Aorta (tissue), 5 donors: ENCODE results near the gene OGDHL. TPM values are rescaled to one million over a fixed set of nuclear protein-coding genes. Genes with fewer than 3 reads are reported as not detected.

Source experiments
- ATAC-seq: fragments of 200-7000 bp; cut with Tn5 transposase; one replicate; pipeline ENCODE4 v1.9.1; 2022; ENCODE audit warnings: moderate library complexity; ENCODE audit not compliant: low FRiP score
- DNase-seq, 2 donors: peaks; one replicate each; pipeline ENCODE4 v3.0.0-alpha.2; 2020
- H3K27ac ChIP-seq, 2 donors: one replicate each; pipeline ENCODE4 v1.5.1; 2013; ENCODE audit warnings: low read length in 2 of 2, mild to moderate bottlenecking in 2 of 2, moderate library complexity in 2 of 2, control low read depth in 1 of 2, inconsistent platforms in 1 of 2, low read depth in 1 of 2
- H3K27me3 ChIP-seq, 2 donors: one replicate each; pipeline ENCODE4 v1.6.1; 2013; ENCODE audit warnings: control low read depth in 1 of 2, low read length in 1 of 2, mild to moderate bottlenecking in 1 of 2, moderate library complexity in 1 of 2; ENCODE audit not compliant: insufficient read depth in 2 of 2, control insufficient read depth in 1 of 2
- H3K36me3 ChIP-seq, 2 donors: one replicate each; pipeline ENCODE4 v1.6.1; 2013; ENCODE audit warnings: control low read depth in 1 of 2, low read length in 1 of 2, mild to moderate bottlenecking in 1 of 2; ENCODE audit not compliant: insufficient read depth in 2 of 2, control insufficient read depth in 1 of 2
- H3K4me1 ChIP-seq, 2 donors: one replicate each; pipeline ENCODE4 v1.6.1; 2013; ENCODE audit warnings: low read length in 2 of 2, control low read depth in 1 of 2, mild to moderate bottlenecking in 1 of 2, moderate library complexity in 1 of 2; ENCODE audit not compliant: insufficient read depth in 2 of 2, control insufficient read depth in 1 of 2
- H3K4me3 ChIP-seq, 2 donors: one replicate each; pipeline ENCODE4 v1.5.1; 2013; ENCODE audit warnings: low read length in 2 of 2, control low read depth in 1 of 2, mild to moderate bottlenecking in 1 of 2
- H3K9me3 ChIP-seq: one replicate; pipeline ENCODE4 v1.6.1; 2013; ENCODE audit warnings: mild to moderate bottlenecking, low read length; ENCODE audit not compliant: control insufficient read depth
- WGBS, 2 donors: extraction: QIAGEN DNeasy Blood & Tissue Kit; methylation state at CpG; one replicate each; pipeline ENCODE4 v1.1.7; 2013; 5-methylcytosine and 5-hydroxymethylcytosine counted together
- intact Hi-C, 2 donors: fragments of 100-400 bp; cut with DNase I; formaldehyde crosslinking; loops; one replicate each; pipeline versions ENCODE4 v1.14.2 to v1.15.0; 2022
- long read RNA-seq, 2 donors: library from polyadenylated mRNA; unstranded; transcript quantifications; one replicate each; pipeline ENCODE4 v2.0.0, GENCODE V29; 2020 to 2021
- polyA plus RNA-seq, 2 donors: library from polyadenylated mRNA; stranded (reverse); fragments of 200-250 nt; gene quantifications; one replicate each; pipeline ENCODE4 v1.2.3, GENCODE V29; 2013
- total RNA-seq, 2 donors: library from RNA; stranded (reverse); fragmentation: NEBNext Ultra II Directional; extraction: Animal tissue kit (Norgen Biotek cat#: 25700); gene quantifications; one replicate each; pipeline ENCODE4 v1.2.1, GENCODE V29; 2021
- donor health status: healthy with polysubstance abuse.
- donor health status: Bipolar disorder and iron deficiency.
- donor health status: DM: no; HTN: no; CAD: no.
- donor health status: DM: no; HTN: no; CAD: no.
- donor health status: DM: yes; HTN: yes; CAD: no.

Gene OGDHL
- total RNA-seq = not detected
- polyA plus RNA-seq = under 1 TPM in 1 of 2 donors, not detected in 1; 0.13 TPM
- long read RNA-seq, donor 1 = 0 reads
- long read RNA-seq, donor 2 = 0 reads

- peak within 1 kb of the TSS; percentile 13 to 17 for H3K4me3 ChIP-seq
- no peaks in the 10 kb centered on the region for H3K36me3 ChIP-seq
- H3K27ac ChIP-seq = no peak within 1 kb of the TSS
- no peaks in the 10 kb centered on the region for H3K27me3 ChIP-seq
- 1% methylated on average over 58 to 81 of the region's 81 CpGs for WGBS, 2 donors
- intact Hi-C loops = loop anchor here in 1 of 2 donors (10.0 kb wide), 1 partner anchor 157 kb away; no protein-coding TSS in a partner anchor
- no peaks in the 10 kb centered on the region for H3K4me1 ChIP-seq
- DNase-seq = peak in 1 of 2 donors; percentile 63
- H3K9me3 ChIP-seq = no peaks in the 10 kb centered on the region
- ATAC-seq = peak; percentile 47
These were observed at the start of gene OGDHL for GRCh38 chr10:49761789-49762565. TSS of gene OGDHL (minus strand) at chr10:49762323. CDS start at chr10:49758592, 3,731 bp downstream.

GRCh38 chr10:49803988-49804387 is 41.9 kb upstream of the OGDHL start:
- intact Hi-C loops = no loop called here
- ATAC-seq (no peak), DNase-seq (no peak)
- no peak overlapping the region for H3K4me3 ChIP-seq
- no peaks in the 10 kb centered on the region for H3K9me3 ChIP-seq
- no peaks in the 10 kb centered on the region for H3K4me1 ChIP-seq
- no peak overlapping the region for H3K27ac ChIP-seq
- no peaks in the 10 kb centered on the region for H3K27me3 ChIP-seq
- no peaks in the 10 kb centered on the region for H3K36me3 ChIP-seq
- 93 to 95% methylated on average over 2 of the region's 2 CpGs for WGBS, 2 donors

GRCh38 chr10:49798275-49798674 is 36.2 kb upstream of the OGDHL start:
- DNase-seq (no peak), ATAC-seq (no peak)
- no peaks in the 10 kb centered on the region for H3K4me1 ChIP-seq
- no peaks in the 10 kb centered on the region for H3K36me3 ChIP-seq
- H3K27me3 ChIP-seq = no peaks in the 10 kb centered on the region
- peaks cover 1% of the 10 kb centered on the region for H3K9me3 ChIP-seq
- WGBS, 2 donors = 84 to 87% methylated on average over 4 of the region's 4 CpGs
- H3K27ac ChIP-seq = no peak overlapping the region
- H3K4me3 ChIP-seq = no peak overlapping the region
- intact Hi-C loops = no loop called here

- H3K27ac ChIP-seq = no peak overlapping the region
- intact Hi-C loops = no loop called here
- no peaks in the 10 kb centered on the region for H3K27me3 ChIP-seq
- DNase-seq (no peak), ATAC-seq (no peak)
- no peaks in the 10 kb centered on the region for H3K4me1 ChIP-seq
- no peaks in the 10 kb centered on the region for H3K36me3 ChIP-seq
- H3K9me3 ChIP-seq = peaks cover 1% of the 10 kb centered on the region
- no peak overlapping the region for H3K4me3 ChIP-seq
- 72 to 76% methylated on average over 5 of the region's 5 CpGs for WGBS, 2 donors
These were observed 29.0 kb upstream of the OGDHL start for GRCh38 chr10:49791100-49791499.

- intact Hi-C loops = no loop called here
These were observed 22.6 kb upstream of the OGDHL start for GRCh38 chr10:49784681-49785080.

GRCh38 chr10:49783645-49784044 is 21.5 kb upstream of the OGDHL start:
- Histone ChIP-seq H3K36me3 (no peaks in the 10 kb centered on the region), H3K4me1 (no peaks in the 10 kb centered on the region), H3K9me3 (no peaks in the 10 kb centered on the region), H3K27me3 (peaks cover 0 to 1% of the 10 kb centered on the region in 2 donors), H3K4me3 (no peak overlapping the region), H3K27ac (no peak overlapping the region)
- 60 to 67% methylated on average over 5 of the region's 5 CpGs for WGBS, 2 donors
- ATAC-seq (no peak), DNase-seq (no peak)
- intact Hi-C loops = no loop called here

More at GRCh38 chr10:49784681-49785080, 22.6 kb upstream of the OGDHL start:
- no peak overlapping the region for H3K4me3 ChIP-seq
- ATAC-seq (no peak), DNase-seq (no peak)
- 72 to 87% methylated on average over 8 of the region's 8 CpGs for WGBS, 2 donors
- no peaks in the 10 kb centered on the region for H3K9me3 ChIP-seq
- no peaks in the 10 kb centered on the region for H3K4me1 ChIP-seq
- peaks cover 0 to 1% of the 10 kb centered on the region in 2 donors for H3K27me3 ChIP-seq
- H3K27ac ChIP-seq = no peak overlapping the region
- no peaks in the 10 kb centered on the region for H3K36me3 ChIP-seq

GRCh38 chr10:49781247-49781646 is 19.1 kb upstream of the OGDHL start:
- intact Hi-C loops = no loop called here
- Histone ChIP-seq H3K4me3 (no peak overlapping the region), H3K9me3 (no peaks in the 10 kb centered on the region), H3K27me3 (peaks cover 0 to 1% of the 10 kb centered on the region in 2 donors), H3K27ac (no peak overlapping the region), H3K36me3 (no peaks in the 10 kb centered on the region), H3K4me1 (no peaks in the 10 kb centered on the region)
- ATAC-seq = no peak
- DNase-seq = no peak

GRCh38 chr10:49778197-49778596 is 16.1 kb upstream of the OGDHL start:
- Histone ChIP-seq H3K36me3 (no peaks in the 10 kb centered on the region), H3K4me3 (no peak overlapping the region), H3K9me3 (no peaks in the 10 kb centered on the region), H3K27me3 (peaks cover 0 to 1% of the 10 kb centered on the region in 2 donors), H3K4me1 (no peaks in the 10 kb centered on the region), H3K27ac (no peak overlapping the region)
- intact Hi-C loops = no loop called here
- no peak for DNase-seq
- 78 to 84% methylated on average over 3 of the region's 3 CpGs for WGBS, 2 donors
- no peak for ATAC-seq

- peaks cover 0 to 1% of the 10 kb centered on the region in 2 donors for H3K27me3 ChIP-seq
- WGBS, 2 donors = 70% methylated on average over 4 of the region's 4 CpGs
- no peaks in the 10 kb centered on the region for H3K36me3 ChIP-seq
- no peak for DNase-seq
- intact Hi-C loops = no loop called here
- no peaks in the 10 kb centered on the region for H3K4me1 ChIP-seq
- no peak for ATAC-seq
- no peaks in the 10 kb centered on the region for H3K9me3 ChIP-seq
- H3K4me3 ChIP-seq = no peak overlapping the region
- no peak overlapping the region for H3K27ac ChIP-seq
These were observed 14.7 kb upstream of the OGDHL start for GRCh38 chr10:49776851-49777250.
